AG08396 (cell line): ENCODE measurements around the gene PKN2.
"Not testable (repeated sequence)": the region's sequence is repeated elsewhere in the genome, so short reads cannot be mapped to it uniquely, and the experiment has no call there.

Experiments used
- DNase-seq: peaks from one replicate; pipeline ENCODE4 v3.0.0; 2012; ENCODE audit warnings: low spot score, mixed read lengths

Gene PKN2

GRCh38 chr1:88680471-88680870, 3.6 kb upstream of the PKN2 start:
- DNase-seq = no peak

GRCh38 chr1:88680911-88681622, 3.0 kb upstream of the PKN2 start:
- no peak for DNase-seq

- DNase-seq = peak; percentile 45
Observed at GRCh38 chr1:88684482-88685258, 597 bp downstream of the PKN2 start.

- DNase-seq = peak; percentile 8
Observed at GRCh38 chr1:88685259-88685620, 1.2 kb downstream of the PKN2 start.

- no peak for DNase-seq
Observed at GRCh38 chr1:88691540-88691939, 7.5 kb downstream of the PKN2 start.

GRCh38 chr1:88695781-88696180, 11.7 kb downstream of the PKN2 start:
- DNase-seq = no peak

- peak; percentile 15 for DNase-seq
Observed at GRCh38 chr1:88697503-88697902, 13.4 kb downstream of the PKN2 start.

GRCh38 chr1:88698140-88698539, 14.1 kb downstream of the PKN2 start:
- no peak for DNase-seq

- DNase-seq = no peak
Observed at GRCh38 chr1:88698764-88699163, 14.7 kb downstream of the PKN2 start.

GRCh38 chr1:88700425-88701013, 16.4 kb downstream of the PKN2 start:
- DNase-seq = no peak

GRCh38 chr1:88701275-88701674, 17.2 kb downstream of the PKN2 start:
- no peak for DNase-seq

- DNase-seq = not testable (repeated sequence)
Observed at GRCh38 chr1:88701793-88702192, 17.7 kb downstream of the PKN2 start.

- DNase-seq = no peak
Observed at GRCh38 chr1:88708011-88708410, 23.9 kb downstream of the PKN2 start.

GRCh38 chr1:88712907-88713306, 28.8 kb downstream of the PKN2 start:
- DNase-seq = not testable (repeated sequence)

GRCh38 chr1:88716571-88716970, 32.5 kb downstream of the PKN2 start:
- not testable (repeated sequence) for DNase-seq

GRCh38 chr1:88722492-88722891, 38.4 kb downstream of the PKN2 start:
- no peak for DNase-seq

- DNase-seq = no peak
Observed at GRCh38 chr1:88726697-88727096, 42.6 kb downstream of the PKN2 start.

GRCh38 chr1:88727205-88727604, 43.1 kb downstream of the PKN2 start:
- no peak for DNase-seq

GRCh38 chr1:88729297-88729696, 45.2 kb downstream of the PKN2 start:
- no peak for DNase-seq

- no peak for DNase-seq
Observed at GRCh38 chr1:88730132-88730675, 46.1 kb downstream of the PKN2 start.

GRCh38 chr1:88730995-88731394, 46.9 kb downstream of the PKN2 start:
- no peak for DNase-seq

GRCh38 chr1:88731475-88732269, 47.6 kb downstream of the PKN2 start:
- DNase-seq = peak; percentile 62
